T-helper 22 cell (primary cell): ENCODE results near the gene DNAL1.
A peak's percentile ranks its signal among the peaks of the same experiment; 100 is the strongest.
"Not testable (repeated sequence)": the region's sequence is repeated elsewhere in the genome, so short reads cannot be mapped to it uniquely, and the experiment has no call there.

Experiments
- DNase-seq: peaks from one replicate; pipeline ENCODE4 v3.0.0-alpha.2; 2020; ENCODE audit warnings: low read depth

DNAL1 gene

GRCh38 chr14:73708076-73708475 is 63.3 kb downstream of the DNAL1 start:
- DNase-seq: not testable (repeated sequence)

- DNase-seq: no peak
These were observed 65.2 kb downstream of the DNAL1 start for GRCh38 chr14:73709904-73710469.

- no peak for DNase-seq
These were observed 66.0 kb downstream of the DNAL1 start for GRCh38 chr14:73710737-73711136.

- no peak for DNase-seq
These were observed 67.3 kb downstream of the DNAL1 start for GRCh38 chr14:73712071-73712506.

- no peak for DNase-seq
These were observed 67.9 kb downstream of the DNAL1 start for GRCh38 chr14:73712540-73713180.

- no peak for DNase-seq
These were observed 68.5 kb downstream of the DNAL1 start for GRCh38 chr14:73713206-73713802.

- peak; percentile 79 for DNase-seq
These were observed 69.2 kb downstream of the DNAL1 start, which contains the start of gene PNMA1 for GRCh38 chr14:73713803-73714655. PNMA1 (minus strand) TSS chr14:73714384; CDS start chr14:73713639, 745 bp downstream.

GRCh38 chr14:73714656-73715081 is 69.9 kb downstream of the DNAL1 start:
- no peak for DNase-seq

GRCh38 chr14:73715707-73716106 is 70.9 kb downstream of the DNAL1 start:
- no peak for DNase-seq

- no peak for DNase-seq
These were observed 72.5 kb downstream of the DNAL1 start for GRCh38 chr14:73717266-73717665.

GRCh38 chr14:73717711-73718417 is 73.1 kb downstream of the DNAL1 start:
- DNase-seq: no peak

- DNase-seq: no peak
These were observed 73.8 kb downstream of the DNAL1 start for GRCh38 chr14:73718418-73719251.

GRCh38 chr14:73719361-73719760 is 74.6 kb downstream of the DNAL1 start:
- no peak for DNase-seq

- DNase-seq: no peak
These were observed 75.0 kb downstream of the DNAL1 start for GRCh38 chr14:73719791-73720190.

GRCh38 chr14:73720636-73721035 is 75.8 kb downstream of the DNAL1 start:
- no peak for DNase-seq

GRCh38 chr14:73721101-73721821 is 76.5 kb downstream of the DNAL1 start:
- DNase-seq: no peak

GRCh38 chr14:73722581-73722980 is 77.8 kb downstream of the DNAL1 start:
- no peak for DNase-seq

GRCh38 chr14:73723406-73723796 is 78.6 kb downstream of the DNAL1 start:
- no peak for DNase-seq

GRCh38 chr14:73723797-73724661 is 79.2 kb downstream of the DNAL1 start:
- DNase-seq: no peak
